ENCODE data around the gene GPER1. TPM values are rescaled to one million over a fixed set of nuclear protein-coding genes. Genes with fewer than 3 reads are reported as not detected.

The GPER1 gene
- total RNA-seq, 1 experiment from 2014 or later, result not detected

DNA sequence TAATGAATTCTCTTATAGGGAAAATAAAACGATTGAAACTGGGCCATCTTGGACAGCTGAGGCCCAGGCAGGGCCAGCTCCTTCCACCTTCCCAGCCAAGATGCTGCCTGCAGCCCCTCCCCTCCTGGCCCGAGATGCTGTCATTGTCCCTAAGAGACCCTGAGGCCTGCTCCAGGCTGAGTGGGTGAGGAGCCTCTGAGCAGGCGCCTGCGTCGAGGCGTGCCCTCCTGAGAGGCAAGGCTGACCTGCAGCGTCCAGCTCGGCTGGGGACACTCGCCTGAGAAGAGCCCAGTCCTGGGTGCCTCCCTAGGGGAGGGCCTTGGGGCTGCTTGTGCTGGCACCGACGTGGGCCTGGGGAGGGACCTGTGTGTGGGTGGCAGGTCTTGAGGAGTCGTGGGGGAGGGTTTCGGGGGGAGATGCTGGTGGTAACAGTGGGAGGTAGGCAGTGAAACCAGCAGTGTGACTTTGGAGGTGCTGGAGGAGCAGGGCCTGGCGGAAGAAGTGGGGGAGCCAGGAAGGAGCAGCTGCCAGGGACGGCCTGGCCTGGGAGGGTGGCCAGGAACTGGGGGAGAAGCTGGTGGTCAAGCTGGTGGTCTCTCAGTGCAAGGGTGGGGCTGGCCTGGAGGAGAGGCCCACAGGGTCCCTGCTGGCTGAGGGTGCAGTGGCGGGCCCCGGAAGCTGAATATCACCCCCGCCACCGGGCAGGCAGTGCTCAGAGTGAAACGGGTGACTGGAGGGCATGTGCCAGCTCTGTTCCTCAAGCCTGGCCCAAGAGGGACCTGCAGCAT is 35.7 kb upstream of the GPER1 start:
- no peak overlapping the region for H3K23ac ChIP-seq (ENCODE audit: insufficient read length, low read depth, low read length)
- 0 out of 2 replicates have a peak, but pooled peaks cover 1% of the 10 kb centered on the region for H3K79me2 ChIP-seq (ENCODE audit: insufficient read depth, low read length)
- no peak overlapping the region for H3K4me2 ChIP-seq (ENCODE audit: insufficient read depth, insufficient read length, low read length)
- H2BK20ac ChIP-seq (ENCODE audit: low read depth, low read length, poor library complexity, severe bottlenecking), result no peak overlapping the region
- H4K20me1 ChIP-seq (ENCODE audit: control insufficient read depth, insufficient read depth, insufficient read length), result no peaks in the 10 kb centered on the region
- no peak overlapping the region for H3K18ac ChIP-seq (ENCODE audit: insufficient read length, low read depth, low read length)
- Mint-ChIP-seq H3K9me3 (no peaks in the 10 kb centered on the region; a peak in 1 of 5 replicates), H3K4me1 (peaks cover 21 to 45% of the 10 kb centered on the region in 2 experiments), H3K4me3 (no peak overlapping the region; a peak in 1 of 5 replicates), H3K27ac (peak overlapping the region; percentile 34 to 67 (median 65); a peak in 2 of 7 replicates), H3K27me3 (ENCODE audit: low read depth) (no peaks in the 10 kb centered on the region), H3K36me3 (ENCODE audit: insufficient read depth in 1 of 3, low read depth in 3 of 3) (no peaks in the 10 kb centered on the region)
- H3K79me1 ChIP-seq (ENCODE audit: insufficient read depth, low read depth, low read length, poor library complexity, severe bottlenecking), result no peaks in the 10 kb centered on the region
- no peaks in the 10 kb centered on the region for H3K27me3 ChIP-seq (ENCODE audit: insufficient read depth, low read length)
- TF ChIP-seq, protein P1, sequence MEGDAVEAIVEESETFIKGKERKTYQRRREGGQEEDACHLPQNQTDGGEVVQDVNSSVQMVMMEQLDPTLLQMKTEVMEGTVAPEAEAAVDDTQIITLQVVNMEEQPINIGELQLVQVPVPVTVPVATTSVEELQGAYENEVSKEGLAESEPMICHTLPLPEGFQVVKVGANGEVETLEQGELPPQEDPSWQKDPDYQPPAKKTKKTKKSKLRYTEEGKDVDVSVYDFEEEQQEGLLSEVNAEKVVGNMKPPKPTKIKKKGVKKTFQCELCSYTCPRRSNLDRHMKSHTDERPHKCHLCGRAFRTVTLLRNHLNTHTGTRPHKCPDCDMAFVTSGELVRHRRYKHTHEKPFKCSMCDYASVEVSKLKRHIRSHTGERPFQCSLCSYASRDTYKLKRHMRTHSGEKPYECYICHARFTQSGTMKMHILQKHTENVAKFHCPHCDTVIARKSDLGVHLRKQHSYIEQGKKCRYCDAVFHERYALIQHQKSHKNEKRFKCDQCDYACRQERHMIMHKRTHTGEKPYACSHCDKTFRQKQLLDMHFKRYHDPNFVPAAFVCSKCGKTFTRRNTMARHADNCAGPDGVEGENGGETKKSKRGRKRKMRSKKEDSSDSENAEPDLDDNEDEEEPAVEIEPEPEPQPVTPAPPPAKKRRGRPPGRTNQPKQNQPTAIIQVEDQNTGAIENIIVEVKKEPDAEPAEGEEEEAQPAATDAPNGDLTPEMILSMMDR (conservative IDR thresholded peaks at IDR 0.05), result no peak
- H3T11ph ChIP-seq (ENCODE audit: low read length), result no peak overlapping the region
- no peak overlapping the region for H2BK12ac ChIP-seq (ENCODE audit: insufficient read length, low read depth, low read length)
- no CpG with 5 or more reads among the region's 20 CpGs for WGBS (ENCODE audit: extremely low coverage, insufficient read length, low lambda C conversion rate)
- no peaks in the 10 kb centered on the region for H3K23me2 ChIP-seq (ENCODE audit: insufficient read length, low read depth, low read length, poor library complexity, severe bottlenecking)
- no peak overlapping the region for H4K5ac ChIP-seq (ENCODE audit: insufficient read length, low read depth, low read length)
- H3K27ac ChIP-seq (ENCODE audit: insufficient read length, low read depth, low read length), result no peak overlapping the region
- H3K56ac ChIP-seq (ENCODE audit: insufficient read length, low read depth, low read length), result no peak overlapping the region
- peaks cover 6% of the 10 kb centered on the region; the same call in 1 of the 2 replicates for H3K4me1 ChIP-seq (ENCODE audit: insufficient read depth, low read length)
- H3K9ac ChIP-seq (ENCODE audit: extremely low read depth, insufficient read length, low read length), result no peak overlapping the region
- H4K91ac ChIP-seq (ENCODE audit: insufficient read length, low read depth, low read length), result peak overlapping the region; percentile 40
- H3K14ac ChIP-seq (ENCODE audit: insufficient read depth, low read length), result peak overlapping the region; percentile 36; the same call in 1 of the 2 replicates
- no peak overlapping the region for H2BK15ac ChIP-seq (ENCODE audit: low read depth, low read length)
- no peaks in the 10 kb centered on the region for H3K9me3 ChIP-seq (ENCODE audit: control insufficient read depth, low read depth, low read length)
- H2BK120ac ChIP-seq (ENCODE audit: low read depth, low read length, poor library complexity, severe bottlenecking), result no peak overlapping the region
- no peak overlapping the region for H4K8ac ChIP-seq (replicated peaks; ENCODE audit: insufficient read length, low read depth, low read length)
- H2BK5ac ChIP-seq (ENCODE audit: insufficient read length, low read length), result no peak overlapping the region
- no peak overlapping the region; the same call in 1 of the 2 replicates for H3K4ac ChIP-seq (ENCODE audit: low read depth, low read length)
- DNase-seq, result no peak
- no peak overlapping the region for H2AK5ac ChIP-seq (ENCODE audit: insufficient read length, low read length)
- H2AFZ ChIP-seq (ENCODE audit: low read length), result no peak overlapping the region

All from H9 (cell line).